ENCODE results near the gene ZFP69B.

Gene ZFP69B

GRCh38 chr1:40435876-40436275, 14.4 kb upstream of the ZFP69B start:
- FAIRE-seq = no peak
- no peak for DNase-seq (ENCODE audit: insufficient read length, low spot score)
- TF ChIP-seq CTCF (IDR thresholded peaks at IDR 0.05; ENCODE audit: insufficient read depth, missing control alignments) = no peak

- DNase-seq (ENCODE audit: insufficient read length, low spot score) (peak; percentile 29), FAIRE-seq (peak; percentile 89)
Observed at GRCh38 chr1:40438391-40439015, 11.8 kb upstream of the ZFP69B start.

GRCh38 chr1:40439247-40439646, 11.0 kb upstream of the ZFP69B start:
- DNase-seq (ENCODE audit: insufficient read length, low spot score) (no peak), FAIRE-seq (no peak)
- TF ChIP-seq CTCF (IDR thresholded peaks at IDR 0.05; ENCODE audit: insufficient read depth, missing control alignments) = no peak

More at GRCh38 chr1:40438391-40439015, 11.8 kb upstream of the ZFP69B start:
- TF ChIP-seq CTCF (IDR thresholded peaks at IDR 0.05; ENCODE audit: insufficient read depth, missing control alignments) = peak; percentile 71

GRCh38 chr1:40450495-40451237, 390 bp downstream of the ZFP69B start:
- FAIRE-seq (no peak), DNase-seq (ENCODE audit: insufficient read length, low spot score) (no peak)
- no peak for TF ChIP-seq CTCF (IDR thresholded peaks at IDR 0.05; ENCODE audit: insufficient read depth, missing control alignments)

GRCh38 chr1:40451238-40451585, 936 bp downstream of the ZFP69B start:
- no peak for TF ChIP-seq CTCF (IDR thresholded peaks at IDR 0.05; ENCODE audit: insufficient read depth, missing control alignments)
- FAIRE-seq = no peak
- DNase-seq (ENCODE audit: insufficient read length, low spot score) = no peak

- no peak for TF ChIP-seq CTCF (IDR thresholded peaks at IDR 0.05; ENCODE audit: insufficient read depth, missing control alignments)
- no peak for FAIRE-seq
- DNase-seq (ENCODE audit: insufficient read length, low spot score) = no peak
Observed at GRCh38 chr1:40454873-40455272, 4.6 kb downstream of the ZFP69B start.

GRCh38 chr1:40462956-40463590, 12.8 kb downstream of the ZFP69B start:
- no peak for FAIRE-seq
- TF ChIP-seq CTCF (IDR thresholded peaks at IDR 0.05; ENCODE audit: insufficient read depth, missing control alignments) = no peak
- no peak for DNase-seq (ENCODE audit: insufficient read length, low spot score)

Data from D721Med (cell line).